ENCODE results near the gene ZC3H6.
"Not testable (repeated sequence)": the region's sequence is repeated elsewhere in the genome, so short reads cannot be mapped to it uniquely, and the experiment has no call there.

Gene ZC3H6

GRCh38 chr2:112276954-112277353 lies 1.6 kb downstream of the ZC3H6 start:
- no peak for DNase-seq

- no peak for DNase-seq
These were observed 2.3 kb downstream of the ZC3H6 start for GRCh38 chr2:112277596-112278220.

- not testable (repeated sequence) for DNase-seq
These were observed 6.7 kb downstream of the ZC3H6 start for GRCh38 chr2:112282066-112282465.

- not testable (repeated sequence) for DNase-seq
These were observed 8.1 kb downstream of the ZC3H6 start for GRCh38 chr2:112283535-112283934.

GRCh38 chr2:112290088-112290487 lies 14.7 kb downstream of the ZC3H6 start:
- DNase-seq = no peak

- no peak for DNase-seq
These were observed 15.3 kb downstream of the ZC3H6 start for GRCh38 chr2:112290648-112291047.

- no peak for DNase-seq
These were observed 18.4 kb downstream of the ZC3H6 start for GRCh38 chr2:112293636-112294401.

GRCh38 chr2:112295407-112296078 lies 20.1 kb downstream of the ZC3H6 start:
- DNase-seq = no peak

GRCh38 chr2:112296407-112296806 lies 21.0 kb downstream of the ZC3H6 start:
- no peak for DNase-seq

GRCh38 chr2:112301171-112301584 lies 25.8 kb downstream of the ZC3H6 start:
- DNase-seq = no peak

- no peak for DNase-seq
These were observed 26.6 kb downstream of the ZC3H6 start for GRCh38 chr2:112301973-112302372.

GRCh38 chr2:112304298-112304941 lies 29.0 kb downstream of the ZC3H6 start:
- DNase-seq = no peak

- DNase-seq = no peak
These were observed 29.7 kb downstream of the ZC3H6 start for GRCh38 chr2:112305132-112305531.

GRCh38 chr2:112310906-112311305 lies 35.5 kb downstream of the ZC3H6 start:
- no peak for DNase-seq

- no peak for DNase-seq
These were observed 36.5 kb downstream of the ZC3H6 start for GRCh38 chr2:112311932-112312331.

GRCh38 chr2:112312821-112313220 lies 37.4 kb downstream of the ZC3H6 start:
- DNase-seq = no peak

GRCh38 chr2:112314856-112315255 lies 39.5 kb downstream of the ZC3H6 start:
- DNase-seq = no peak

GRCh38 chr2:112317303-112318158 lies 42.1 kb downstream of the ZC3H6 start:
- DNase-seq = no peak

- no peak for DNase-seq
These were observed 43.1 kb downstream of the ZC3H6 start for GRCh38 chr2:112318515-112318914.

- DNase-seq = no peak
These were observed 46.3 kb downstream of the ZC3H6 start for GRCh38 chr2:112321375-112322320.

- no peak for DNase-seq
These were observed 47.5 kb downstream of the ZC3H6 start for GRCh38 chr2:112322919-112323318.
